ENCODE data around the gene CD44.

Gene CD44

DNA sequence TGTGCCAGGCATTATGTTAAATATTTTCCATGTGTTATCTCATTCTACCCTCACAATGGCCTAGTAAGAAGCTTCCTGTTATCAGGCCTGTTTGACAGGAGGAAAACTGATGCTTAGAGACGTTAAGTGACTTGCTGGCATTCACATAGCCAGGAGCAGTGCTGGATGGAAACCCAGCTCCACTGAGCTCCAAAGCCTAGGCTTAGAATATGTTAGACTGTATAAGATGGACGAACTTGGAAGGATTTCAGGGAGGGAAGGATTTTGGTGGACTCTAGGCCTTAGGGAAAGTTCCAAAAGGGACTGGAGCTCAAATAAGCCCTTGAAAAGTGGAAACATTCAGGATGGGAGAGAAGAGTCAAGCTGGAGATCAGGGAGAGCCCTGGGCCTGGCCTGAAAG is 2.1 kb downstream of the CD44 start:
- DNase-seq: no peak

DNA sequence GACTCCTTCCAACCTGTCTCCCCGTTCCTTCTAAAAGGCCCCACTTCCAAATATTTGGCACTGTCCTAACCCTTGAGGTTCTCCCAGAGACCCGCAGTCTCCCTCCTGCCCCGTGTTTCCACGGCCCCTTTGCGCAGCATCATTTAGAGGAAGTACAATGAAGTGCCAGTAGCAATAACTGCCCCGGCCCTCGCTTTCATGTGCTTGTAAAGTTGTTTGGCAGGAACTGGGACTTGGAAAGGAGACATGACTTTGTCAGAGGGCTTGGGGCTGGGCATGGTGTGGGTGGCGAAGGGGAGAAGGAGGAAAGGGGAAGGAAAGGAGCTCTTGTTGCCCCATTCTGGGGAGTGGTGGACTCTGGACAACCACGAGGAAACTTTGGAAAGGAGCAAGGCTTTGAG is 2.6 kb downstream of the CD44 start:
- DNase-seq: peak; percentile 56

DNA sequence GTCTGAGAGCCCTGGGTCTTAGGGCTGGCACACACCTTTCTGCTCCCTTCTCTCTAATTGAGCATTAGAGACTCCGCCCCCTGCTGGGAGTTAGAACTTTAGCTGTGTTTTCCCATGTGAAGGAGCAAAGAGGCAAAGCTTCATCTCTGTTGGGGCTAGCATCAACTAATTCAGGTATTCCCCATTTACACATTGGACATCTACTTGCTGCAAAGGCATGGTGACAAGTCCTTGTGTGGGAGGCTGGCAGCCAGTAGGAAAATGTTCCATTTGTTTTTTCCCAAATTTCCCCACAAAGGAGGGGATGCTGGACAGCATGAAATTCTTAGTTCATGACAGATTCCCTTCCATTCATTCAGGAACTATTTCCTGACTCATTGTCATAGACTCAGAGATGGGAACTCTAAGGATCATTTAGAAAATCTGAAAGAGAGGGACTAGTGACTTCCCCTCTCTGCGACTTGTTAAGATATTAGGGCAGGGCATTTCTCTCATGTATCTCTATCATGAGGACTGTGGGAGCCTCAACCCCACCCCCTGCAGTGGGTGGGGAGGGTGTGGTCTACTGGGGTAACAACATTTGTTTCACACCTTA is 3.6 kb downstream of the CD44 start:
- peak; percentile 57 for DNase-seq

DNA sequence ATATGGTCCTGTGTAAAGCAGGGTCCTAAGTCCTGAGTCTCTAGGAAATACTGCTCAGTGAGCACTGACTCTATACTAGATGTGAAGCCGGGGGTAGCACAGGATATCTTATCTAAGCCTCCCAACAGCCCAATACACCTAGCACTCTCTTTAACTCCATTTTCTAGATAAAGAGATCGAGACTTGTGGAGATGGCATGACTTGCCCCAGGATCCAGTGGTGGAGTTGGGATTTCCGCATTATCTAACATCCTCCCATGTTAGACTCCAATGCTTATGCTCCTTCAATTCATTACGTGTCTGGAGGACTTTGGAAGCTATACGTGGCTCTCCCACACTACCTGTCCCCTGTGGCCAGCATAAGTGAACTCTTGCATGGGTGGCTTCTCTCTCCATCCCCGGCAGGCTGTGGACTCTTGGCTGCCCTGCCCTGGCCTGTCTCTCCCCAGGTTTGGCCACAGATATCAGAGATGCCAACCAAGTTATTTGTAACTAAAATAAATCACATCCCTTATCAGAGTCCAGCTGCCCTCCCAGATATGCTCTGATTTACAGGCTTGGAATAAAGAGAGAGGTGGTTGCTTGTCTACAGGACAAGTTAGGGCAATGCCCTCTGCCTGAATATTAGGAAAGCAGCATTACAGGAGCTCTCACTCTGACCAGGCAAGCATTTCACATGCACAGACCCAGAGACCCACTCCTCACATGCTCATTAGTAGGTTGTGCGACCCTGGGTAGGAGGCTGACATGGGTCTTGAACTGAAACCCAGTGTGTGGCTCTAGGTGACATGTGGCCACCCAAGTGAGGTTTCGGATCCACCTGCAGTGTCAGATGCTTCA is 4.5 kb downstream of the CD44 start:
- DNase-seq: no peak

DNA sequence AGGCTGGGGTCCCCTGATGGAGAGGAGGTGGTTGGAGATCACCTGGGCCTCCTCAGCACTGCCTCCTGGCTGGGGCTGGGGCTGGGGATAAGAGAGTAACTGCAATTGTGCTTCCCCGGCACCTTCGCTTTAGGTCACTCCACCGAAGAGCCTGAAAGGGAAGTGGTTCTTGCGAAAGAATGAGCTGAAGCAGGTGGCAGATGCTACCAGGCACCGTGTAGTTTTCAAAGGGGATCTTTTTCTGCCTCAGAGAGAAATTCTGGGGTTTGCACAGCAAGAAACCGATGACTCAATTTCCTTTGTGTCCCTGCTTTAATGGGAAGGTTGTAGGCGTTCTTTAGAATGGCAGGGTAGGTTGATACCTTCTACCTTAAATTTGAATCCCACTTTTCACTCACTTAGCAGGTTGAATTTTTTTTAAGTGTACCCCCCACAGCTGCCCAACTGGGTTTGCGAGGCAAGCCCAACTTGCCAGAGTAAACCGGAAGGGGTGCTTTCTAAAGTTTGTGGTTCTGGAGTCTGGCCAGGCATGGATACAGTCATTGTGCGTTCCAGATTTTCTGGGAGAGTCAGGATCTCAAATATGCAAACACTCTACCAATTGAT is 5.3 kb downstream of the CD44 start:
- DNase-seq: peak; percentile 90

DNA sequence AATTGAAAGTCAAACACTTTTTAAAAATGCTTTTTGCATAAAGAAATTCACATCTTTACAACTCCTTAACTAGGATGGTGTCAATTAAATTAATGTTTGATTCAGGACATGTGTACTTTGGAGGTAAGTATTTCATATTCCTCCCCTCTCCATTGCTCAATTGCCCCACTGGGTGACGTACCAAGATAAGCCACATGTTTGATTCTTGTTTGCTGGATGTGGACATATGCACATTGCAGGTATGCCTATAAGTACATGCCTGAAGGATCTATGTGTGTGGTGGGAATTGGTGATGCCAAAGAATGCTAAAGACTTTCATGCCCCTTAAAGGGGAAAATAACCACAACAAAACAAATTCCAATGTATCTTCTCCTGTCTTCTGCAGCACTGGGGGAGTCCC is 5.8 kb downstream of the CD44 start:
- no peak for DNase-seq

DNA sequence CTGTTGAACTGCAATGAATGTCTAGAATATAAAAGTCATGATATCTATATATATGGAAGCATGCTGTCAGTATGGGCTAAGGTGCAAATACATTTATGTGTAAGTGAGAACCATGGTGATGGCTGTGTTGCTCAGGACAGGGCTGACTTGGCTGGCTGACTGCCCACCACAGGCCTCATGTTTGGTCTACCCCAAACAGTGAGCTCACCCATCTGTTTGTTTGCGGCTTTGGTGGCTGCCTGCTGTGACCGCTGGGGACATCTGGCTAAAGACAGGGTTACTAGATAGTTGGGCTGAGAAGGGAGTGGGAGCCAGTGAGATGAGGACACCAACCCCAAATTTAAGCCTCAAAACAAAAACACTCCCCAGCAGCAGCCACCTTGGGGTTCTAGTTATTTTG is 6.3 kb downstream of the CD44 start:
- DNase-seq: peak; percentile 70

DNA sequence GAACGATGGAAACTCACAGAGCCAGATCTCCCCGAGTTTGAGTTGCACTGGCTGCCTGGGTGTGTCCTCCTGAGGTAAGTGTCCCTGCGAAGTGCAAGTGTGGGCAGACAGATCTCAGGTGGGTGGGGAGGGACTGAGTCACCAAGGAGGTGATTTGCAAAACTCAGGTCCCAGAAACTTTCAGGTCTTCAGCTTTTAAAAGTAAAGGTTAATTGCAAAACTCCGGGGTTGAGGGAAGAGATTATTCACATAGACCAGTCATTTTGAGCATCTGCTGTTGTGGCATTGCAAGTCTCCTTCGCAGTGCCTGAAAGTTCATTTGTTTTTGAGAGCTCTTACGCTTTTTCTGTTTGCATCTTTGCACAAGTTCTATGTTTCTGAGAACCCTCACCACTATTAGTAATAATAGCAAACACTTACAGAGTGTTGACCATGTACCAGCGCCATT is 7.1 kb downstream of the CD44 start:
- peak; percentile 92 for DNase-seq

DNA sequence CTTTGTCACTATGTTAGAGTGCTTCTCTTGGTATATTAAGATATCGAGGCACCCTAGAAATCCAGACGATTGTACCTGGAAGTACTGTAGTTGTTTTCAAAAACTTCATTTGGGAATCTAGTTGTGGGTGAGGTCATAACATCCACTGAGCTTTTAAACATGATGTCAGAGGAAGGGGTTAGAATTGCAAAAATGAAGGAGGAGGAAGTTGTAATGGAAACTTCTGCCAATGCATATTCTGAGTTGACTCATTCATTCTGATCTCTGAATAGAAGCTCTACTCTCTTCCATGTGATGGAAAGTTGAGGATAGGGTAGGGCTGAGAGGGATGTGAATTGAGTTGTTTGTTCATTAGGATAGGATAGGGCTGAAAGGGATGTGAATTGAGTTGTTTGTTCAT is 7.7 kb downstream of the CD44 start:
- peak; percentile 68 for DNase-seq

DNA sequence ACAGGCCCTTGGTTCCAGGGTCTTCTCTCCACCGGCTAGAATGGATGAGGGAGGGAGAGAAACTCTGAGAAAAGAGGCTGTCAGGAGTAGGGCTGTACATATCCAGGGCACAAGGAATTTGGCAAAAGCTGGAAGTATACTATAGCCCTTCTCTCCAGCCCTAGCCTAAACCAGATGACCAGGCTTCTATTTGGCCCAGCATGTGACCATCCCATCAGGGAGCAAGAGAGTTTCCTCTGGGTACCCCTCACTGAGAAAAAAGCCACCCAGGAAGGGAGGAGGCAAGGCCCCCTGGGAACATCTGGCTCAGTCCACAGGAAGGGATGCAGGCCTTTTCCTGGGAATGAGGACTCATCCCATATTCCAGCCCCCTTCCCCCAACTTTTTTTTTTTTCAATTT is 8.3 kb downstream of the CD44 start:
- DNase-seq: no peak

DNA sequence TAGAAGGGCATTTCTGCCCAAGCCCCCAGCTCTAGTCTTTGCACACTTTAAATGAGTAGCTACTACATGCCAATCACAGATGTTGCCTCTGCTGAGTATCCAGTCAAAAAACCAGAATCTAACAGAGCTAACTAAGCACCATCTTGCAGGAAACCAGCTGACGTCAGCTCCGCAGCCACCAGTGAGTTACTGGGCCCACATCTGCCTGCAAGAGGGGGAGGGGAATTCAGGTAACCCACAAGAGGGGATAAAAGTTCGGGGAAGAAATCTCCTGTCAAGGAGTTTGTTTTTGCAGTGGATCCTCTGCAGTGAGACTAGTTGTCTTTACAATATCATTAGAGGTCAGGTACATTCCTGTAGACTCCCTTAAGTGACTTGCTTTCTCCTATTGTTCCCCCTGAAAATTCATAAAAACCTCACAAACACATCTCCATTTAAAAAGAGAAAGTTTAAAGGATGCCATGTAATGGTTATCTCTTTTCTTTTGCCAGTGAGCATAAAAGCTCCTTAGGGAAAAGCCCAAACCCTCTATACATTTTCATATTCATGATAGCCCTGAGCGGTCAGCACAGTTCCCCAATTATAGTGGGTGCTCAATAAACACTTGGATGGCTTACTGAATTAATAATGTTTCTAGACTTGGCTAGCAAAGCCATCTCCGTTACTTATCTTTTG is 9.3 kb downstream of the CD44 start:
- DNase-seq: no peak

DNA sequence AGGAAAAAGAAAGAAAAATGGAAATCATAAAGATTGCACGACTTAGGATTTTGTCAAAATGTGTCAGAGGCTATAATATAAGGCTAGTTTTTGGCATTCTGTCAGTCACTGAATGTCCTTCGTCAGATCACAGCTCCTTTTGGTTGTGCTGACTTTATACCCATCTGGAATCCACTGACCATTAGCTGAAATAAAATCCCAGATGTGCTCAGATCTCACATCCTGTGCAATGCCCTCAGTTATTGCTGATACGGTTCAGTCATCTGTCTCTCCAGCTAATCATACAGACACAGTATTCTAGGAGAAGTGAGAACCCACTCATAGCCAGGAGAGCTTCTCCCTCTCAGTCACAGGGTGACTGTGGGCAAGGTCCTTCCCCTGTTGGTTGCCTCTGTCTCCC is 11.5 kb downstream of the CD44 start:
- no peak for DNase-seq

DNA sequence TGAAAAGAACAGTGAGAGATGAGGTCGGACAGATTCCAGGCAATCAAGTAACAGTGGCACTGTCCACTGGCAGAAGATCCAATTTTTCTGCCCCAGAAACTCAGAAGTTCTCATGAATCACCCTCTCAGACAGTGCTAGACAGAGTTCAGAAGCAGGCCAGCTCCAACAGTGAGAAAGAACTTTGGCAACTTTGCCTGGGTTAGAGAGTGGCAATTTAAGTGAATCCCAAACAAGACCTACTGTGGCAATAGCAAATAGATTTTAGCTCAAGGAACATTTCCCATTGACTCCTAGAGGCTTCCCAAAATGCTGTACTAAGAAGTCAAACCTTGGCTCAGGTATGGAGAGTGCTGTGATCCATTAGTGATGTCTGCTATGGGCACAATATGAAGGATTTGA is 12.3 kb downstream of the CD44 start:
- no peak for DNase-seq

DNA sequence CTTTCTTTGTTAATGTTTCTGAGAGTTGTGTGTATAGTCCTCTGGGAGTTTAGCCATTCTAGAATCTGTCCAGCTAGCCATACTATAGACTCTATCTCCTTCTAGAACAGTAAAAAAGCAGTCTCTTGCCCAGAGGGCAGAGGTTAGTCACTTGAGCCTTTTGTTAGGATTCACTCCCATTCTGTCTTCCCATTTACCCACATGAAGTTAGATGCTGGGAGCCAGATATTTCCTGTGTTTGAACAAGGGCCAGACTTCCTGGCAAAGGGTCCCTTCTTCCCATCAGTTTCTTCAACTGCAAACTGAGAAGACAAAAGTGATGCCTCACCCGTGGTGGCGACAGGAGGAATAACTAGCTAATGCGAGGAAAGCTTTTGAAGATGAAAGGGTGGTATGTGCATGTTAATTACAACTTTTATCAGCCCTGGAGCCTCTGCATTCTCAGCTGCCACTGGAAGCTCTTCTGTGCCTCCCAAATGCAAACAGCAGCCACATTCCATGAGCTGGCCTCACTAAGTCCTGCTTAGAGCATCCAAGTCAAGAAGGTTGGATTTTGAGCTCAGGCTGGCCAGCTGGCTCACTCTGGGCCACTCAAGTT is 12.8 kb downstream of the CD44 start:
- no peak for DNase-seq

DNA sequence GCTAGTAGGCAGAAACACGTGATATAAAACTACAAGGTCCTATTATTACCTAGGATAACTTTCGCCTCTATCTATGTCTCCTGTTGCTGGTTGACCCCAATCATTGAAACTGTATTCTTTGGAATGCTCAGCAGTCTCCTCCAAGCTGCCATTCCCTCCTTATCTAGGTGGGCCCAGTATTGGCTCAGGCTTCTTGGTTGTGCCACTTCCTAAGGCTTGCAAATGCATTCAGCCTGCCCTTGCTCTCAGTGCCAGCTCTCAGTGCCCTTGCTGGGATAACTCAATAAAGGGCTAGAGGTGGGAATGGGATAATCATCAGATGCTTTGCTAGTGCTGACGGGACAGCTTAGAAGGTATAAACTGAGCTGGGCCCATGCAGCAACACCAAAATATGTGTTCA is 13.6 kb downstream of the CD44 start:
- DNase-seq: no peak

DNA sequence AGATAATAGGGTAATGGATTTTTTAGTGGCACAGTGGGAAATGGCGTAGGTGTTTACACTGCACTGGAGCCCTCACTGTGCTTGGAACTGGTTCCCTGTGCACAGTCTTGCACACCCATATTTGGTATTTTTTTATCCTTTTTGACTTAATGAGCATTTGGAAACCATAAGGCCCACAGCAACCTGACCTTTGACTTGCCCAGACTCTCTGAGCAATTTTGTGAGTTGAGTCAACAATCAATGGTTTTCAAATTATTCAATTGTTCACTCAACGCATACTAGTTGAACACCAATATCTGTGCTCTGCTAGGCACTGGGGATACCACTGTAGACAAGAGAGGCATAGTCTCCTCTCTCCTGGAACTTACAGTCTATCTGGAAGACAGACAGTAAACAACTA is 14.3 kb downstream of the CD44 start:
- DNase-seq: no peak

DNA sequence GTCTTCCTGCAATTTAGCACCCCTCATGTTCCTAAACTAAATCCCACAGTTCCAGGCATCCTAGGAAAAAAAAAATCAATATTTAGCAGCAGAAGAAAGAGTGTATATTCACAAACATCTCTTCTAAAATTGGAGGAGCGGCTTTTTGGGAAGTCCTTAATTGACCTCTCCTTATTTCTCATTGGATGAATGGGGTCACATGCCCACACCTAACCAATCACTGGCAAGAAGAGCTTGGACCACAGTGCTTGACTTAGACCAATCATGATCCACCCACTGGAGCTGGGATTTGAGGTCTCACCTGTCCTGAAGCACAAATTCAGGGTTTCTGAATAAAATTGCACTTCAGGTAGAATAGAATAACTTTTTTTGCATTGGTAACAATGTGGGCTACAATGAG is 16.0 kb downstream of the CD44 start:
- DNase-seq: no peak

DNA sequence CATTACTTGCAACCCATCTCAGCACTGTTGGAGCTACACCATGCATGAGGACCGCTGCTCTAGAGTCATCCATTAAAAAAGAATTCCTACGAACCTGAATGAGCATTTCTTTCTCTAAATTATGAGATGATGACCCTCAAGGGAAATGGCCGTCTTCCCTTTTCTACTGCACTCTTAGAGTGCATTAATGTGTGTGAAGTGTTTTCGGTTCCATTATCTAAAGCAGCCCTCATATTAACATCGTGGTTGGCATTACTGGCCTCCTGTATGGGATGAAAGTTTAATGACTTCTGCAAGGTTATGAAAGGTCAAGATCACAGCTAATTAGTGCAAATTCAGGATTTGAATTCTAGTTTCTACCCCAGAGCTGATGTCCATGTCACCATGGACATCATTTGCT is 16.7 kb downstream of the CD44 start:
- no peak for DNase-seq

DNA sequence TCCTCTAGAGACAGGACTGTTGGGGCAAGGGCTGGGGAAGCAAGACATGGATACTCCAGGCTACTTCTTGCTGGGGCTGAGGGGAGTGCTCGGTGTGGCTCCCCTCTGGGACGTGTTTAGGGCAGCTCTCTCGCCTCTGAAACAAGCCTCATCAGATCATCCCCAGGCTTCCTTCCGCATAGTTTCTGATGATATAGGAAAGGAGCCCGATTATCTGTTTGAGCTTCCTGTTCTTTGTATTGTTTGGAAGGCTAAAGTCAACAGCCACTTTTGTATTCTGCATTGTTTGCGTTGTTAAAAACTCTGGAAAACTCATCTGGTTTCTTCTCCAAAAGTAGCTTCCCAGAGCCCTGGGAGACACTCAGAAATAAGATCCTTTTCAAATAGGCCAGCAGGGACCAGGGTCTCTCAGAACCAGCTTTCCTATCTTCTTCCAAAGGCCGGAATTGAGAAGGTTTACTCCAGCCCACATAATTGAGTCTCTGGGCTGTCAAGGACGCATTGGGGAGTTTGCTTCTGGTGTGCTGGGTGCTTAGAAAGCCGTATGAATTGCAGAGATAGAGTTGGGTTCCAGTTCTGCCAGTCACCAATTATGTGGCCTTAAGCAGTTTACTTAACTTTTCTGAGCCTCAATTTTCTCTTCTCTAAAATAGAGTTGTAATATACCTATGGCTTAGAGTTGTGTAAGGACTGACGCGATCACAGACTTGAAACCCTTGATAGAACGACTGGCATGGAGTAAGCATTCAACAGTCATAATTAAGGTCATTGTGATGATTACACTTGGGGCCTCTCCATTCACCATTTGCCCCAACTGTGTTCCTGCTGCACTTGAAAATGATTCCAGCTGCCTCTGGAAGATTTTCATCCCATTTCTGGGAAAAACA is 19.1 kb downstream of the CD44 start:
- DNase-seq: no peak

DNA sequence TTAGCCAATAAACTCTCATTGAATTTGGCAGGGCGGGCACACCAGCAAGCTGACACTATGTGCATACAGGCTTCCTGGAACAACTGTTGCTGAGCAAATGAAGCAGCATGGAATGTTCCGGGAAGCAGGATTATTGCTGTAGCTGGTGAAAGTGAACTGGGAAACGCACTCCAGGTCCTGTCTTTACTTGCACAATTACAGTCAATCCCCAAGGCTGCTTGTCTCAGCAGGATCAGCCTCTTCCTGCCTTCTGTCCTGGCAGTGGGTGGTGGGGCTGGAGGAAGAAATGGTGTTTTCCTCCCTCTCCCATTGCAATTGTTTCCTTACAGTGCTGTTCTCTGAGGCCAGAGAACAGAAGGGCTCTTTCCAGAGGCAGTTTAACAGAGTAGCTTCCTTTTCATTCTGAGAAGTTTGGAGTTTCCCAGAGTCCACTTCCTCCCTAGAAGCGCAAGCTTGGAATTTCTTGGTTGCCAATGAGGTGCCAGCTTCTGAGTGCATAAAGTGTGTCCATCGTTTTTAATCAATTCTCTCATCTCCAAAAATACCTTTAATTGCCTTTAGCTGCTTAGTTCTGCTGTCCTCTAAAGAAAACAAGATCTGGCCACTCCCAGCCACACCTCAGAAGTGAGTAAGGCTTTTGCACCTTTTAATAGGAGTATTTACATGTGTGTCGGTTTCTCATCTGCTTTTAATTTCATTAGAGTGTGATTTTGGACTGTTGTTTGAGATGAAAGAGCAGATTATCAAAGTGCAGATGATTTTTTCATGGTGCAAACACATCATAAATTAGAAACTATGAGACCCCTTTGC is 19.9 kb downstream of the CD44 start:
- DNase-seq: no peak

DNA sequence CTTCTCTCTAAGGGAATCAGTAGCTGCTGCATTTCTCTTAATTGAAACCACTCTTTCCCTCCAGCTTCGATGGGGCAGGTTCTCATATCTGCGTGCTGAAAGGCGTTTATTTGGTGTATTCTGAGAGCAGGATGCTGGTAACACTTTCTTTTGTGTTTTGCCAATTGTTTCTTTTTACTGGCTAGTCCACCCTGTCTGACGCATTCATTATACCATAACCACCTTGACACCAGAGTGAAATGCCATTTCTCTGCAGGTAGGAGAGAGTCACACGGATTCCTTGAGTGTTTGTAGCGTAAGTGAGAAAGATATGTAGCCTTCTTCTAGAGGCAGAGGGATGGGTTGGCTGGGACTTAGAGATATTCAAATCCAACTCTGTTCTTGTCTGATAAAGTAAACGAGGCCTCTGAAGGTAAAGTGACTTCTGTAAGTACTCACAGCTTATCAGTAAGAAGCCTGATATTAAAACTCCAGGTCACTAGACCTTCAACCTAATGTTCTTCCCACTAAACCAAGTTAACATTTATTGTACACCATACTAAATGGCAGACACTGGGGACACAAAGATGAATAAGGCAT is 21.4 kb downstream of the CD44 start:
- DNase-seq: no peak
